ENCODE results near the gene RPS14. TPM values are rescaled to one million over a fixed set of nuclear protein-coding genes. Genes with fewer than 3 reads are reported as not detected.

The RPS14 gene
- total and polyA plus RNA-seq, 9 of the 15 experiments (the other 6 are each of a cell fraction or from before 2014, with no cell fraction given), result 1,824 to 5,983 (median 3,017) TPM

GRCh38 chr5:150404941-150405816, 44.4 kb downstream of the RPS14 start (continued):
- TF ChIP-seq PRDM10 (IDR thresholded peaks at IDR 0.05; ENCODE audit: partially characterized antibody) (no peak), ZNF551 (CRISPR knock-in tag; IDR thresholded peaks at IDR 0.05) (no peak), SIRT6 (IDR thresholded peaks at IDR 0.05; ENCODE audit: low read depth, low read length) (no peak), RFX7 (CRISPR knock-in tag; IDR thresholded peaks at IDR 0.05) (no peak), SNRNP70 (optimal IDR thresholded peaks at IDR 0.05; ENCODE audit: low read depth, low read length) (no peak)

- no peak overlapping the region for H3K4me2 ChIP-seq (ENCODE audit: insufficient read depth, low read length)
- DNase-seq (ENCODE audit: extremely low read depth in 1 of 4, low spot score in 3 of 4) (no peak), FAIRE-seq (no peak), ATAC-seq (no peak)
- peaks cover 2% of the 10 kb centered on the region for H4K20me1 ChIP-seq (replicated peaks; ENCODE audit: control insufficient read depth, insufficient read depth, low read length)
- no peak overlapping the region for H3K9ac ChIP-seq (ENCODE audit: insufficient read depth in 1 of 2, low read depth in 2 of 2, low read length in 2 of 2)
- H3K9me1 ChIP-seq (ENCODE audit: control insufficient read depth, insufficient read depth, low read length), result peaks cover 3% of the 10 kb centered on the region
- WGBS (ENCODE audit: insufficient coverage, low coverage, missing lambda C conversion rate), result 75% methylated on average over 8 of the region's 10 CpGs
- ChIA-PET POLR2A (interaction anchor here (0.6 to 2.0 kb wide), 4 partner anchors 8 to 155 kb away, joined by 3 to 5 read pairs (median 4); no protein-coding TSS in a partner anchor), CTCF (ENCODE audit: low intra/inter-chr PET ratio) (no interaction called here)
- H3K27ac ChIP-seq (ENCODE audit: extremely low read depth, low read depth, low read length), result no peak overlapping the region
- H3K4me3 ChIP-seq, result no peak overlapping the region
- intact Hi-C loops (cut with micrococcal nuclease), result no loop called here
- H3K79me2 ChIP-seq (ENCODE audit: control insufficient read depth, insufficient read depth, low read length), result no peaks in the 10 kb centered on the region
- in situ Hi-C loops (cut with MboI), result no loop called here
- H3K27me3 ChIP-seq (ENCODE audit: control insufficient read depth in 2 of 2, insufficient read depth in 2 of 2, low read length in 2 of 2), result peaks cover 0 to 8% of the 10 kb centered on the region in 2 experiments; a peak in 1 of 5 replicates
- no peak for TF ChIP-seq HDAC1 (IDR thresholded peaks at IDR 0.05)
- TF ChIP-seq DLX4 (CRISPR knock-in tag; IDR thresholded peaks at IDR 0.05), result no peak
- TF ChIP-seq LCOR (CRISPR knock-in tag; IDR thresholded peaks at IDR 0.05), result no peak
- no peaks in the 10 kb centered on the region for H3K9me3 ChIP-seq (replicated peaks; ENCODE audit: control insufficient read depth, insufficient read depth, low read depth, low read length)
- peaks cover 10 to 11% of the 10 kb centered on the region in 2 experiments; a peak in 3 of 5 replicates for H3K4me1 ChIP-seq (replicated peaks in 1 of 2; ENCODE audit: control insufficient read depth in 2 of 2, insufficient read depth in 2 of 2, low read length in 2 of 2)
- peaks cover 28% of the 10 kb centered on the region; the same call in 2 of the 3 replicates for H3K36me3 ChIP-seq (ENCODE audit: control insufficient read depth, insufficient read depth, low read length)
- no peak overlapping the region for H2AFZ ChIP-seq (ENCODE audit: low read depth, low read length)
- no TSS peak for BruUV-seq (replicated peaks)
Observed at GRCh38 chr5:150404535-150404934, 45.0 kb downstream of the RPS14 start.
